NOMO-1 treated with DMSO at 0.1 percent for 48 hours (cell line): ENCODE data around the gene EEA1.
"Not testable (repeated sequence)": the region's sequence is repeated elsewhere in the genome, so short reads cannot be mapped to it uniquely, and the experiment has no call there.

Experiments
- DNase-seq: peaks from one replicate; lab custom pipeline; 2025; ENCODE audit not compliant: unreplicated experiment; lab: John Stamatoyannopoulos, UW

The EEA1 gene

DNA sequence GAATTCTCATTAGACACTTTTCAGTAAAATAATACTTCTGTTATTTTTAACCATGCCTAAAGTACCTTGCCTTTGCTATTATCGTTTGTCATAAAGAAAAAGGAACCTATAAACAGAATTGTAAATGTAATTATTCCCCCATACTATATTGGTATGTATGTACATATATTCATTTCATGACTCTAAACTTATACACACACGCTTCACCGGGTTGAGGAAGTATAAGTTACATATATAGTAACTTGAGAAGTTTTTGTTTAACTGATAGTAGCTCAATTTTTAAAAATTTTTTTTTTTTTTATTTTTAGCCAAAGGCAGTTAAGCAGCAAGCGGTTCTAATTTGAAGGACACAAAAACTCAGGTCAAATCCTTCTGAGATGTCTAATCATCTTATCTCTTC, 118.7 kb downstream of the EEA1 start:
- no peak for DNase-seq

GRCh38 chr12:92803903-92804302, 125.2 kb downstream of the EEA1 start:
- no peak for DNase-seq

- no peak for DNase-seq
Measured at GRCh38 chr12:92802906-92803305, 126.2 kb downstream of the EEA1 start.

DNA sequence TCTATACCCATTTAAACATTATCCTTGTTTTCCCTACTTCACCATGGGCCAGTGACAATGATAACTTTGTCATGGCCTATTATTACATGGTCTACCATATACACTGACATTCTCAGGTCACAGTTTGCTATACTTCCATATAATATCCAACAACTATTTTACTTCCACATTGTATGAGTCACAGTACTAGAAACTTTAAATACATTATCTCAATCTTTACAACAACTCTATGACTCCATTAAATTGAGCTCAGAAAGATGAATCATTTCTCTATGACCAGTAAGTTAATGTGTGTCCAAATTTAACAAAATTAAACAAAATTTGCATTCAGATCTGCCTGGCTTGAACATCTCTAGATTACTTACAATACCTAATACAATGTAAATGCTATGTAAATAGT, 132.4 kb downstream of the EEA1 start:
- DNase-seq = no peak

GRCh38 chr12:92794814-92795213, 134.3 kb downstream of the EEA1 start:
- DNase-seq = no peak

DNA sequence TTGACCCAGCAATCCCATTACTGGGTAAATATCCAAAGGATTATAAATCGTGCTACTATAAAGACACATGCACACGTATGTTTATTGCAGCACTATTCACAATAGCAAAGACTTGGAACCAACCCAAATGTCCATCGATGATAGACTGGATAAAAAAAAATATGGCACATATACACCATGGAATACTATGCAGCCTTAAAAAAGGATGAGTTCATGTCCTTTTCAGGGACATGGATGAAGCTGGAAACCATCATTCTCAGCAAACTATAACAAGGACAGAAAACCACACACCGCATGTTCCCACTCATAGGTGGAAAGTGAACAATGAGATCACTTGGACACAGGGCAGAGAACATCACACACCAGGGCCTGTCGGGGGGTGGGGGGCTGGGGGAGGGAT, 134.7 kb downstream of the EEA1 start:
- not testable (repeated sequence) for DNase-seq

DNA sequence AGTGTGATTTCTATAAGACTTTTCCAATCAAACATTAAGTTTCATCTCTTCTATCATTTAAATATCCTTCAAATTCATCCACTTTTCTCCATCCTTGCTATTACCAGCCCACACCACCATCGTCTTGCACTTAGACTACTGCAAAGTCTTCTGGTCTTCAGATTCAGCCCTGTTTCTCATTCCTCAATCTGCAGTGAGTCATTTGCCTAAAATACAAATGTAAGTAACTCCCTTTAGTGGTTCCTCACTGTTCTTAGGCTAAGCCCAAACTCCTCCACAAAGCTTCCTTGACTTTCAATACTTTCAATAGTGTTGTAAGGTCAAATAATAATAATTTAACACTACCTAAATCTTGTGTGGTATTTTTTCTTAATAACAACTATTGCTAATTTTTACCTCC, 143.1 kb downstream of the EEA1 start:
- DNase-seq = peak; percentile 20

DNA sequence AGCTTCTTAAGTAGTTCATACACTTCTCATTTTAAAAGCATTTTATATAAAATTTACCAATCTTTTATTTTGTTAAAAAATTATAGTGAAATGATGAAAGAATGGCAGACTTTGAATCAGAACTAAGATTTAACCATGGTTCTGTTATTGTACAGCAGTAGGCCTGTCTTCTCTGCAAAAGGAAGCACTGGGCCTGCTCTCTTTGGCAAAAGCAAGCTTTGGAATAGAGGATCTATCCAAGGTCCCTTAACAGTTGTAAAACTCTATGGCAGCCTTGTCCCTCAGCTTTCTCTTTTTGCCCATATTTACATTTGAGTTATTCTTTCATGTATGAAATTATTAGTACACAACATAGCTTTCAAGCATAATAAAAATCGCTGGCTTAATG, 143.5 kb downstream of the EEA1 start:
- no peak for DNase-seq

DNA sequence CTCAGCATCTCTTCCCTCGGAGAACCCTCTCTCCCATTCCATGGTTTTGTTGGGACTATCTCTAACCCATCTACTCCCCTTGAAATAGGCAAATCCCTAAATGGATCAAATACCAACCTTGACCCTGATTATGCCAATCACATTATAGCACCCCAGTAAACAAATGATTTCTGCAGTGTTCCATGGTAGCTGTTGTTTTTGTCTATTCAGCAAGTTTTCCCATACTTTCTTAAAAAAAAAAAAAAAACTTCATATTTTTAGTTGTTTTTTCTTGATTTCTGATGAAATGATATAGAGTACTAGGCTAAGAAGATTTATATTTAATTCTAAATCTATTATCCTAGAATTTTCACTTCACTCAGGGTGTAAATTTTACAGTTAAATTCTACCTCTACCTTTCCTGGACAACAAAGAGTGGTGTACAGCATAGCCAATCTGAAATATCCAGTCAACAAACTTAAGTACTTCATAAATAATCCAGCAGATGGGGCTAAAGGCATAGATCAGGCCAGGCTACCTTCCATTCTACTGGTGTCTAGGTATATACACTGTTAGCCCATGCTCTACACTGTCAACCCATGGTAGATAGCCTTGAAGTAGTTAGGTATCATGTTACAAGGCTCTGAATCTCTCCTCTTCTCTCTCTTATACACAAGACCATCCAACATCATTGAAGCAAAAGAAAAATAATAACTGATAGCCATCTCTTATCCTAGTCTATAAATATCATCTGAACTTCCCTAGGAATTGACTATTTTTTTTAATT, 144.1 kb downstream of the EEA1 start:
- DNase-seq = peak; percentile 83

GRCh38 chr12:92784356-92784755, 144.7 kb downstream of the EEA1 start:
- DNase-seq = no peak

GRCh38 chr12:92779902-92780301, 149.2 kb downstream of the EEA1 start:
- DNase-seq = peak; percentile 64

- DNase-seq = no peak
Measured at GRCh38 chr12:92778525-92778924, 150.6 kb downstream of the EEA1 start.

GRCh38 chr12:92775416-92775815, 153.7 kb downstream of the EEA1 start:
- DNase-seq = no peak

- DNase-seq = peak; percentile 65
Measured at GRCh38 chr12:92771001-92771400, 158.1 kb downstream of the EEA1 start.

DNA sequence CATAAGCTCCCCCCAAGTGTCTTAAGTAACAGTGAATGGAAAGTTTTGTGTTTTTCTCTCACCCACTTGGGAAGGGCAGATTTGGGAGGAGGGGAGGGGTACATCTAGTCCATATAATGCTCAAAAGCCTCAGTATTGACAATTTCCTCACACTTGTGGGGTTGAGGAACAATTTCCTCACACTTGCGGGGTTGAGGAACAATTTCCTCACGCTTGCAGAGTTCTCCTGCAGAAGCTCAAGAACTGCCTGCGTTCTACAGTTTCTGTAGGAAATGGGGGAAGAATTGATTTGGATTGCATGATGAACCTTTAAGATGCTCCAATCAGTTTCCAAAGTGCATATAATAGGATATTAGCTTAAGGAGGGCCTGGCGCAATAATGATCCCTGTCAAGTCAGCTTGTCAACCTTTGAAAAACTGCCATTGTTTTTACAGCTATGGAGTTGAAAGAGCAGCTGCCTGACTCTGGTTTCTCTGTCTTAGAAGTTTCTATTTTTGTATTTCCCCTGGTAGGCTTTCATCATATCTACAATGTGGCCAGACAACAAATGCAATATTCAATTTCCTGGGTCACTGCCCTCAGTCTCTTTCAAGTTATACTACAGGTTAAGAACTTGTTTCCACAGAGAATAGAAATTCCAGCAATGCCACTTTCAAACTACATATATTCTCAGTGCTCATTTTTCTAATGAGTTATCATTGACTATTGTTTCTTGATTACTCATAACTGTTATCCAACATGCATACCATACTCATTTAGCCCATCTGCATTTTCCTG, 159.8 kb downstream of the EEA1 start:
- DNase-seq = peak; percentile 77

GRCh38 chr12:92765871-92766270, 163.2 kb downstream of the EEA1 start:
- DNase-seq = no peak

DNA sequence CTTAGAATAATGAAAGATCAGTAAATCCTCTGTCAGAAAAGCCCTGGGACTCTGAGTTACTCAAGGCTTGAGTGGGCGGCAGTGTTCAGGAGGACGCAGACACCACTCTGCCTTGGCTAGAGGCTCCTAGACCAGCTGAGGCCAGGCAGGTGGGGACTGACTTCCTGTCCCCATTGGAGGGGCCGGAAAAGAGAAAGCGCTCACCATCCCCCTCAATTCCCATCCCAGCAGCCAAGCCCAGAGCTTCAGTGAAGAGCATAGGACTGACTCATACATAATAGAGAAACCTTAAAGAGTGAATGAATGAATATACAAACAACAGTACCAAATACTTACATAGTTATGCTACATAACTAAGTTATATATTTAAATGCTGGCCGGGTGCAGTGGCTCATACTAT, 164.3 kb downstream of the EEA1 start:
- no peak for DNase-seq

DNA sequence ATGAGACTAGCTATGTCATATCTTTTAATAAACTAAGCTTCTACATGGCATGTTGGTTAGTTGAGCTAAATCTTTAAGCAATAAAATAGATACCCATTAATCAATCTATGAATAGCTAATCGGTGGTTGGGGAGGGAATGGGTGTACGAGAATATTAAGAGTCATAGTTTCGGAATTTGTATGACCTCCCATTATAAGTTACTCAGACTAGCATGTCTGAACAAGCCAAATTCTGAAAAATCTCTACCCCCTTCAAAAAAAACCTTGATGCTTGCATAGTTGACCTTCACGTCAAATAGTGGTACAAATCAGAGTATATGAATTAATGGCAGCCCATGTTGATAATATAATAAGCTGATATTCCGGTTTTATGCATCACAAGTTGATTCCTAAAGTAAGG, 166.3 kb downstream of the EEA1 start:
- no peak for DNase-seq

- no peak for DNase-seq
Measured at GRCh38 chr12:92759634-92760268, 169.3 kb downstream of the EEA1 start.

DNA sequence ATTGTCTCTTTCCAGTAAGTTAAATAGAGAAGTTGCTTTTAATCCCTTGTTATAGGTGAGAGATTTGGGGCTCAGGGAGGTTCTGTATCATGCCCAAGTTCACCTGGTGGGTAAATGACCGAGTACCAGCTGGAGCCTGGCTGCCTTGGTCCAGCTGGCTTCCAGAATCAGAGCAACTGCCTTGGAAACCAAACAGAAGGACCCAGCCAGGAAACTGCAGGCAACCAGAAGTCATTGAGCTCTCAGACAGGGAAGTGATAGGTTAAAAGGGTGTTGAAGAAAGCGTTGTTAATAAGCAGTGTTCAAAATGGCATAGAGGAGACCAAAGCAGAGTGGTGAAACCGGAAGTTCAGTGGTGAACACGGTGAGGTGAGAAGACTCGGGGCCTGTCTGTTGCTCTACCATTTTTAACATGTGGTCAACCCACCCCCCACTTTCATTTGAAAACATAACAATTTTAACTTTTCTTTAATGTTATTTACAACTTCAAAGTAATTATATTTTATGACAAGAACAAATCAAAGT, 171.4 kb downstream of the EEA1 start:
- DNase-seq = peak; percentile 64

DNA sequence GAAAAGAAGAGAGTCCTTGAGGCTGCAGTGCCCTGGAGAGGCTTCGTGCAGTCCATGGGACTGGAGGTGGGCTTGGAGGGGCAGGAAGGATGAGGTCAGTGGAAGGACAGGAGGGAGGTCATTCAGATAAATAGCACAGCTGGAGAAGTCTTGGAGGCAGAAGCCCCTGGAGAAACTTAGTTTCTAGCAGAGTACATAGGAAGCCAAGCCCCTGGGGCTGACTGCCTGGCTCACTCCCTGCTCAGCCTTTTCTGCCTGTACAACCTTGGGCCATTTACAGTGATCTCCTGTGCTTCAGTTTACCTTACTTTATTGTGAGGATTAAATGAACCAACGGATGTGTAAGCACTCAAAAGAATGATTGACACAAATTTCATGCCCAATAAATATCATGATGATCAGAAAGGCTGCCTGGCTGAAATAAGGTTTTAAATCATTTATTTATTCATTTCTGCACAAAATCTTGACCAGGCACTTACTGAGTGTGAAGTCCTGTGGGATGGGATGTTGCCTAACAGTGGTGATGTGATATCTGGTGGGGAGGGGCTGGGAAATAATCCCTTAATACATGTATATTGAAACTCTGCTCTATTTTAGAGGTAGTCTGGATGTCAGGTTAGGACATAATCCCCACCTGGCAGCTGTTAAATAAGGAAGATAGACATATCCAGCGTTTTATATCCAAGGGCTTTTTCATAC, 172.0 kb downstream of the EEA1 start:
- DNase-seq = no peak
